HepG2 (cell line): ENCODE measurements around the gene KCNJ5.

Experiments used
- CEBPB ChIP-seq: IDR thresholded peaks from 2 replicates; pipeline ENCODE4 v1.6.1; 2011; ENCODE audit warnings: low read depth, low read length, improper control_type of control experiment, borderline replicate concordance
- FOXK1 ChIP-seq: sonication (generic); formaldehyde crosslinking; IDR thresholded peaks from 2 replicates; pipeline ENCODE4 v1.4.0; 2020; ENCODE audit warnings: low read depth, missing genetic modification reagents, borderline replicate concordance
- MXD4 ChIP-seq: IDR thresholded peaks from 2 replicates; pipeline ENCODE4 v1.6.1; 2016; ENCODE audit warnings: mild to moderate bottlenecking, missing biosample characterization, missing genetic modification reagents
- SIN3A ChIP-seq: IDR thresholded peaks from 2 replicates; pipeline ENCODE4 v1.6.1; 2011; ENCODE audit warnings: low read depth, mild to moderate bottlenecking, control low read depth, low read length, borderline replicate concordance
- ZBTB44 ChIP-seq: sonication (generic); formaldehyde crosslinking; IDR thresholded peaks from 2 replicates; pipeline ENCODE4 v1.4.0; 2020; ENCODE audit warnings: missing genetic modification reagents
- ZNF143 ChIP-seq: sonication (generic); formaldehyde crosslinking; IDR thresholded peaks from 2 replicates; pipeline ENCODE4 v1.4.0; 2020; ENCODE audit warnings: missing genetic modification reagents

- TF ChIP-seq CEBPB (no peak), ZNF143 (CRISPR knock-in tag) (no peak), FOXK1 (CRISPR knock-in tag) (no peak), MXD4 (CRISPR knock-in tag) (no peak), SIN3A (no peak), ZBTB44 (CRISPR knock-in tag) (no peak)
Measured at GRCh38 chr11:128939591-128939990, 48.4 kb downstream of the KCNJ5 start.
